Body of pancreas (tissue), 4 donors: ENCODE measurements around the gene DND1. TPM values are rescaled to one million over a fixed set of nuclear protein-coding genes. Genes with fewer than 3 reads are reported as not detected.
"Not testable (repeated sequence)": the region's sequence is repeated elsewhere in the genome, so short reads cannot be mapped to it uniquely, and the experiment has no call there.

Experiments
- ATAC-seq: fragments of 150-250 bp; one replicate; pipeline ENCODE4 v1.9.1; 2016
- DNase-seq, 4 donors: peaks; one replicate each; pipeline ENCODE4 v3.0.0-alpha.2; 2019
- H3K27ac ChIP-seq, 4 donors: fragments of 200-600 bp; sonication (generic); 1 replicate in 3 of 4; 2 replicates in 1 of 4; pipeline versions ENCODE4 v1.5.1 to v1.6.1; 2016 to 2019; ENCODE audit warnings: mild to moderate bottlenecking in 1 of 4, mixed read lengths in 1 of 4, moderate library complexity in 1 of 4
- H3K27me3 ChIP-seq, 2 donors: fragments of 200-600 bp; sonication (generic); one replicate each; pipeline ENCODE4 v1.6.0; 2016; ENCODE audit warnings: mild to moderate bottlenecking in 1 of 2
- H3K36me3 ChIP-seq, 2 donors: fragments of 200-600 bp; sonication (generic); replicated peaks in 1 of 2; 2 replicates each; pipeline ENCODE4 v1.5.1; 2016; ENCODE audit warnings: low read depth in 2 of 2; ENCODE audit not compliant: insufficient read depth in 1 of 2
- H3K4me1 ChIP-seq: fragments of 200-600 bp; sonication (generic); one replicate; pipeline ENCODE4 v1.6.0; 2016
- H3K4me3 ChIP-seq, 2 donors: fragments of 200-600 bp; sonication (generic); 1 replicate in 1 of 2; 2 replicates in 1 of 2; pipeline ENCODE4 v1.5.1; 2016 to 2019
- H3K9me3 ChIP-seq, 3 donors: fragments of 200-600 bp; sonication (generic); 1 replicate in 2 of 3; 2 replicates in 1 of 3; pipeline ENCODE4 v1.5.1; 2016
- CTCF ChIP-seq, 7 experiments: fragments of 450-650 bp in 4 of 7; fragments of 200-600 bp in 3 of 7; sonication (generic) in 3 of 7; IDR thresholded peaks; one replicate each; pipeline ENCODE4 v1.5.1; 2016 to 2019; ENCODE audit warnings: antibody characterized with exemption in 7 of 7
- POLR2A ChIP-seq, 3 donors: fragments of 450-650 bp; IDR thresholded peaks; one replicate each; pipeline ENCODE4 v1.6.1; 2016; ENCODE audit warnings: antibody characterized with exemption in 3 of 3, mild to moderate bottlenecking in 2 of 3
- WGBS, 2 donors: methylation state at CpG; one replicate each; pipeline ENCODE4 v1.1.5; 2017; 5-methylcytosine and 5-hydroxymethylcytosine counted together
- intact Hi-C: fragments of 100-400 bp; cut with DNase I; formaldehyde crosslinking; loops from one replicate; pipeline ENCODE4 v1.15.1; 2023
- total RNA-seq, 2 donors: library from RNA; depleted of rRNA; stranded (reverse); fragments of >200 nt; gene quantifications; one replicate each; pipeline ENCODE4 v1.1.0, GENCODE V29; 2016

DND1 gene
- total RNA-seq, 2 donors from 2014 or later = 1.8 to 2.6 TPM

GRCh38 chr5:140671472-140672125 is 1.8 kb downstream of the DND1 start:
- Histone ChIP-seq H3K27ac (no peak overlapping the region), H3K4me3 (no peak overlapping the region), H3K27me3 (no peaks in the 10 kb centered on the region), H3K4me1 (peaks cover 6% of the 10 kb centered on the region), H3K36me3 (peaks cover 0 to 28% of the 10 kb centered on the region in 2 donors), H3K9me3 (no peaks in the 10 kb centered on the region)
- TF ChIP-seq POLR2A (IDR thresholded peaks at IDR 0.05) = no peak
- ATAC-seq = no peak
- DNase-seq = no peak
- WGBS, 2 donors = 90 to 96% methylated on average over 1 to 4 of the region's 7 CpGs
- intact Hi-C loops = no loop called here

GRCh38 chr5:140671035-140671434 is 2.3 kb downstream of the DND1 start:
- H3K9me3 ChIP-seq, DNase-seq, H3K27me3 ChIP-seq, H3K4me3 ChIP-seq, ATAC-seq, intact Hi-C loops, H3K27ac ChIP-seq: not testable (repeated sequence)
- peaks cover 11% of the 10 kb centered on the region for H3K4me1 ChIP-seq
- H3K36me3 ChIP-seq = peaks cover 0 to 25% of the 10 kb centered on the region in 2 donors
- 85 to 100% methylated on average over 2 of the region's 4 CpGs for WGBS, 2 donors

GRCh38 chr5:140664359-140665119 is 8.8 kb downstream of the DND1 start, which contains the start of gene WDR55:
Gene WDR55, plus strand, starts transcription at chr5:140664904. Its CDS starts 9 bp downstream, at chr5:140664913.
- no peaks in the 10 kb centered on the region for H3K9me3 ChIP-seq
- ATAC-seq (peak; percentile 97), DNase-seq (peak; percentile 95 to 98 (median 98))
- H3K27ac ChIP-seq = peak within 1 kb of the TSS; percentile 82 to 99 (median 94)
- WGBS, 2 donors = 0 to 1% methylated on average over 29 to 54 of the region's 54 CpGs
- peaks cover 31% of the 10 kb centered on the region for H3K4me1 ChIP-seq
- intact Hi-C loops = no loop called here
- H3K36me3 ChIP-seq = peaks cover 7 to 23% of the 10 kb centered on the region in 2 donors
- H3K27me3 ChIP-seq = no peaks in the 10 kb centered on the region
- H3K4me3 ChIP-seq = peak within 1 kb of the TSS; percentile 40 to 79
- peak; percentile 62 to 89 (median 89) for TF ChIP-seq POLR2A (IDR thresholded peaks at IDR 0.05)
- TF ChIP-seq CTCF (IDR thresholded peaks at IDR 0.05) = no peak

- H3K27me3 ChIP-seq = no peaks in the 10 kb centered on the region
- H3K4me3 ChIP-seq = peak overlapping the region; percentile 40 to 79
- no peaks in the 10 kb centered on the region for H3K9me3 ChIP-seq
- peaks cover 31% of the 10 kb centered on the region for H3K4me1 ChIP-seq
- 10 to 11% methylated on average over 18 of the region's 18 CpGs for WGBS, 2 donors
- peaks cover 7 to 25% of the 10 kb centered on the region in 2 donors for H3K36me3 ChIP-seq
- intact Hi-C loops = no loop called here
- ATAC-seq (no peak), DNase-seq (no peak)
- no peak for TF ChIP-seq POLR2A (IDR thresholded peaks at IDR 0.05)
- H3K27ac ChIP-seq = peak overlapping the region; percentile 82 to 99 (median 94)
These were observed 9.4 kb downstream of the DND1 start for GRCh38 chr5:140664030-140664358.

GRCh38 chr5:140660371-140660770 is 13.0 kb downstream of the DND1 start:
- H3K27ac ChIP-seq, H3K4me3 ChIP-seq, H3K9me3 ChIP-seq, intact Hi-C loops, DNase-seq, ATAC-seq, H3K27me3 ChIP-seq: not testable (repeated sequence)
- Histone ChIP-seq H3K4me1 (peaks cover 13% of the 10 kb centered on the region), H3K36me3 (peaks cover 7 to 56% of the 10 kb centered on the region in 2 donors)
- 85 to 91% methylated on average over 6 of the region's 6 CpGs for WGBS, 2 donors

GRCh38 chr5:140658870-140659269 is 14.5 kb downstream of the DND1 start:
- Histone ChIP-seq H3K27ac (no peak overlapping the region), H3K36me3 (peaks cover 7 to 65% of the 10 kb centered on the region in 2 donors)

More at GRCh38 chr5:140658870-140659269, 14.5 kb downstream of the DND1 start:
- Histone ChIP-seq H3K27me3 (no peaks in the 10 kb centered on the region), H3K9me3 (no peaks in the 10 kb centered on the region), H3K4me1 (peaks cover 8% of the 10 kb centered on the region), H3K4me3 (no peak overlapping the region)
- WGBS, 2 donors = 91 to 96% methylated on average over 17 of the region's 17 CpGs
- DNase-seq = no peak
- intact Hi-C loops = no loop called here
- ATAC-seq = no peak
- no peak for TF ChIP-seq POLR2A (IDR thresholded peaks at IDR 0.05)
- no peak for TF ChIP-seq CTCF (IDR thresholded peaks at IDR 0.05)
